A673 (cell line): ENCODE results near the gene NEGR1. TPM values are rescaled to one million over a fixed set of nuclear protein-coding genes. Genes with fewer than 3 reads are reported as not detected.

Source experiments
- BruUV-seq: library from RNA; stranded (reverse); fragments of 400-500 nt; replicated peaks from 2 replicates; lab custom pipeline; 2021; lab: Mats Ljungman, UMichigan
- CTCF ChIA-PET: fragments of 300-600 bp; sonication (Branson Sonifier 250); formaldehyde crosslinking; loops from one replicate; lab custom pipeline; 2022; ENCODE audit warnings: antibody characterized with exemption; lab: Charles Lee
- POLR2A ChIA-PET: fragments of 300-600 bp; sonication (Branson Sonifier 250); formaldehyde crosslinking; loops from one replicate; lab custom pipeline; 2022; ENCODE audit warnings: antibody characterized with exemption; ENCODE audit not compliant: low non-redundant PET; lab: Charles Lee
- DNase-seq: peaks from one replicate; pipeline ENCODE4 v3.0.0-alpha.2; 2015; ENCODE audit warnings: low spot score
- H3K27ac ChIP-seq: fragments of 200-600 bp; sonication (generic); 2 replicates; pipeline ENCODE4 v1.5.1; 2016; ENCODE audit warnings: mixed run types, low read depth, mild to moderate bottlenecking, mixed read lengths, antibody characterized with exemption, low read length; ENCODE audit not compliant: poor library complexity, severe bottlenecking
- H3K27me3 ChIP-seq: fragments of 200-600 bp; sonication (generic); replicated peaks from 2 replicates; pipeline ENCODE4 v1.6.1; 2017; ENCODE audit warnings: mixed run types, low read depth, mild to moderate bottlenecking, mixed read lengths, antibody characterized with exemption, low read length; ENCODE audit not compliant: insufficient read depth, poor library complexity
- H3K36me3 ChIP-seq: fragments of 200-600 bp; sonication (generic); 2 replicates; pipeline ENCODE4 v1.6.1; 2016; ENCODE audit warnings: mixed run types, mild to moderate bottlenecking, mixed read lengths, antibody characterized with exemption, low read length; ENCODE audit not compliant: insufficient read depth, poor library complexity, severe bottlenecking
- H3K4me1 ChIP-seq: fragments of 200-600 bp; sonication (generic); 2 replicates; pipeline ENCODE4 v1.6.1; 2017; ENCODE audit warnings: mixed run types, mild to moderate bottlenecking, mixed read lengths, antibody characterized with exemption, low read length; ENCODE audit not compliant: insufficient read depth, poor library complexity, severe bottlenecking
- H3K4me3 ChIP-seq: fragments of 200-600 bp; sonication (generic); 2 replicates; pipeline ENCODE4 v1.5.1; 2016; ENCODE audit warnings: low read depth, mixed run types, mild to moderate bottlenecking, mixed read lengths, low read length; ENCODE audit not compliant: poor library complexity, severe bottlenecking
- H3K9me3 ChIP-seq: fragments of 200-600 bp; sonication (generic); 2 replicates; pipeline ENCODE4 v1.6.1; 2016; ENCODE audit warnings: mixed run types, low read depth, mild to moderate bottlenecking, mixed read lengths, antibody characterized with exemption, low read length; ENCODE audit not compliant: poor library complexity, severe bottlenecking
- CTCF ChIP-seq: fragments of 300-800, 200-600 bp; sonication (generic); conservative IDR thresholded peaks from 2 replicates; pipeline ENCODE4 v1.5.1; 2017; ENCODE audit warnings: low read depth, mild to moderate bottlenecking, antibody characterized with exemption, low read length, moderate library complexity, mixed read lengths
- EZH2 ChIP-seq: fragments of 200-600 bp; sonication (generic); IDR thresholded peaks from 2 replicates; pipeline ENCODE4 v1.6.1; 2017; ENCODE audit warnings: borderline replicate concordance, low read depth, mild to moderate bottlenecking, mixed read lengths, antibody characterized with exemption, low read length; ENCODE audit not compliant: poor library complexity, severe bottlenecking
- intact Hi-C: fragments of 100-400 bp; cut with micrococcal nuclease; formaldehyde crosslinking; loops from one replicate; pipeline ENCODE4 v1.10.0; 2022; ENCODE audit not compliant: unreplicated experiment
- total RNA-seq: library from RNA; stranded (reverse); gene quantifications from 2 replicates; pipeline ENCODE4 v1.2.3, GENCODE V29; 2021

NEGR1 gene
- total RNA-seq, 1 experiment from 2014 or later, result 7.6 TPM

- no peak for DNase-seq
- intact Hi-C loops, result no loop called here
- TF ChIP-seq CTCF, result no peak
- TF ChIP-seq EZH2, result no peak
- H3K4me3 ChIP-seq, result no peak overlapping the region
- no peaks in the 10 kb centered on the region for H3K27me3 ChIP-seq
- peaks cover 4% of the 10 kb centered on the region for H3K4me1 ChIP-seq
- no peak overlapping the region for H3K27ac ChIP-seq
- ChIA-PET CTCF (no interaction called here), POLR2A (no interaction called here)
- no peaks in the 10 kb centered on the region for H3K9me3 ChIP-seq
- no peaks in the 10 kb centered on the region for H3K36me3 ChIP-seq
- BruUV-seq, result no TSS peak
These were observed 54.7 kb downstream of the NEGR1 start for GRCh38 chr1:72227667-72228066.

- H3K9me3 ChIP-seq, result no peaks in the 10 kb centered on the region
- H3K4me1 ChIP-seq, result no peaks in the 10 kb centered on the region
- TF ChIP-seq EZH2, result no peak
- TF ChIP-seq CTCF, result no peak
- CTCF ChIA-PET, result no interaction called here
- intact Hi-C loops, result no loop called here
- DNase-seq, result no peak
- POLR2A ChIA-PET, result no interaction called here
- no peak overlapping the region for H3K4me3 ChIP-seq
- H3K27ac ChIP-seq, result no peak overlapping the region
- H3K36me3 ChIP-seq, result no peaks in the 10 kb centered on the region
- H3K27me3 ChIP-seq, result no peaks in the 10 kb centered on the region
- BruUV-seq, result no TSS peak
These were observed 57.8 kb downstream of the NEGR1 start for GRCh38 chr1:72224506-72224905.

- CTCF ChIA-PET, result no interaction called here
These were observed 60.5 kb downstream of the NEGR1 start for GRCh38 chr1:72221811-72222210.

More at GRCh38 chr1:72221811-72222210, 60.5 kb downstream of the NEGR1 start:
- H3K27me3 ChIP-seq, result no peaks in the 10 kb centered on the region
- no peaks in the 10 kb centered on the region for H3K36me3 ChIP-seq
- H3K4me1 ChIP-seq, result no peaks in the 10 kb centered on the region
- TF ChIP-seq CTCF (no peak), EZH2 (no peak)
- BruUV-seq, result no TSS peak
- H3K9me3 ChIP-seq, result no peaks in the 10 kb centered on the region
- no peak overlapping the region for H3K4me3 ChIP-seq
- no peak for DNase-seq
- intact Hi-C loops, result no loop called here
- POLR2A ChIA-PET, result no interaction called here
- no peak overlapping the region for H3K27ac ChIP-seq
